Measurements from ENCODE around the gene NUDT11.

DNA sequence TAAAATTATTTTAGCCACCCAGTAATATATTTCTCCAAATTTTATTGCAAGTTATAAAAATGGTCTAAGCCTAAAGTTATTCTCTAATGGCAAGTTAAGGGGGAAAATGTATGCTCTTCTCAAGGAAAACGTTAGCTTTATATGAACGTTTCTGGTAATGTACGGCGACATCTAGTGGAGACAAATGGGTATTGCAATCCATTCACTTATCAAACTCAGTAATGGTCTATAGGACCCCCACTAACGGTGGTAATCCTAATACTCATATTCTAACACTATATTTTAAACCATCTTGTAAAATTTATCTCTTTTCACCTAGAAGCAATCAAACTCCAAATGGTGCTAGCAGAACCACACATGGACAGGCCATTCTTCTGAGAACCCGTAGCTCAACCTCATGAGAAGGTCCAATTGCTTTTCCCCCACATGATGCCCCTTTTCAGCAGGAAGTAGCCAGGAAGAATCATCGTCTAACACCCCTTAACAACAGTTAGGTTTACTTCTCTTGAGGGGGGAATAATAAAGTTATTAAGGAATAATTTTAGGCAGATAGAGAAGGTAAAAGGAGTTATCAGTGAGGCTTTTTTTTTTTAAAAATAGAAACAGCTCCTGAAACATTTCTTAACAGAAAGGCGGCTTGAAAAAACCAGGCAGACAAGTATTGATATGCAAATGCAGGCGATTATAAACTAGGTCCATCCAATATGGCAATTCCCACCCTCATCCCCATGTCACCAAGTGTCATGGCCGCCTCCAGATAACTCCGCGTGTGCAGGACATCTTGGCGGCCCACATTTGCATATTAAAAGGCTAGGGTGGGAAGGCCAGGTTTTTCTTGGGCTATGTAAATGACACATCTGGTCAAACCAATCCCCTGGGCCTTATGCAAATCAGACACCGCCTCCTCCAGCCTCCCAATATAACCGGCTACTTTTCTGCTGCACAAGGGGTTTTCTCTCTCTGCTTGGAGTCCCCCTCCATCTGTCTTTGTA, 35.0 kb downstream of the NUDT11 start:
- TF ChIP-seq, protein P1, sequence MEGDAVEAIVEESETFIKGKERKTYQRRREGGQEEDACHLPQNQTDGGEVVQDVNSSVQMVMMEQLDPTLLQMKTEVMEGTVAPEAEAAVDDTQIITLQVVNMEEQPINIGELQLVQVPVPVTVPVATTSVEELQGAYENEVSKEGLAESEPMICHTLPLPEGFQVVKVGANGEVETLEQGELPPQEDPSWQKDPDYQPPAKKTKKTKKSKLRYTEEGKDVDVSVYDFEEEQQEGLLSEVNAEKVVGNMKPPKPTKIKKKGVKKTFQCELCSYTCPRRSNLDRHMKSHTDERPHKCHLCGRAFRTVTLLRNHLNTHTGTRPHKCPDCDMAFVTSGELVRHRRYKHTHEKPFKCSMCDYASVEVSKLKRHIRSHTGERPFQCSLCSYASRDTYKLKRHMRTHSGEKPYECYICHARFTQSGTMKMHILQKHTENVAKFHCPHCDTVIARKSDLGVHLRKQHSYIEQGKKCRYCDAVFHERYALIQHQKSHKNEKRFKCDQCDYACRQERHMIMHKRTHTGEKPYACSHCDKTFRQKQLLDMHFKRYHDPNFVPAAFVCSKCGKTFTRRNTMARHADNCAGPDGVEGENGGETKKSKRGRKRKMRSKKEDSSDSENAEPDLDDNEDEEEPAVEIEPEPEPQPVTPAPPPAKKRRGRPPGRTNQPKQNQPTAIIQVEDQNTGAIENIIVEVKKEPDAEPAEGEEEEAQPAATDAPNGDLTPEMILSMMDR (IDR thresholded peaks at IDR 0.05), result peak; percentile 43 to 91 (median 66)
- TF ChIP-seq POLR2AphosphoS5 (IDR thresholded peaks at IDR 0.05), result no peak
- TF ChIP-seq POLR2A (IDR thresholded peaks at IDR 0.05), result no peak
- TF ChIP-seq EP300 (IDR thresholded peaks at IDR 0.05), result no peak
